ENCODE results near the gene ATG7.

- TF ChIP-seq CTCF (IDR thresholded peaks at IDR 0.05 in 2 of 3, conservative IDR thresholded peaks at IDR 0.05 in 1 of 3; ENCODE audit: control insufficient read depth in 2 of 3, extremely low read depth in 1 of 3, insufficient read depth in 1 of 3, low read depth in 3 of 3, low read length in 3 of 3) = no peak
- TF ChIP-seq BMI1 (IDR thresholded peaks at IDR 0.05; ENCODE audit: borderline replicate concordance) = no peak
- no peak for TF ChIP-seq USF2 (IDR thresholded peaks at IDR 0.05; ENCODE audit: borderline replicate concordance, low read depth, low read length)
- TF ChIP-seq PAX8 (IDR thresholded peaks at IDR 0.05) = no peak
- no peak for TF ChIP-seq ZNF274 (IDR thresholded peaks at IDR 0.05; ENCODE audit: insufficient read depth, insufficient read length)
- no peak for TF ChIP-seq RELA (IDR thresholded peaks at IDR 0.05; ENCODE audit: borderline replicate concordance, partially characterized antibody)
- no peak for TF ChIP-seq RAD51 (IDR thresholded peaks at IDR 0.05)
- TF ChIP-seq, protein P1, sequence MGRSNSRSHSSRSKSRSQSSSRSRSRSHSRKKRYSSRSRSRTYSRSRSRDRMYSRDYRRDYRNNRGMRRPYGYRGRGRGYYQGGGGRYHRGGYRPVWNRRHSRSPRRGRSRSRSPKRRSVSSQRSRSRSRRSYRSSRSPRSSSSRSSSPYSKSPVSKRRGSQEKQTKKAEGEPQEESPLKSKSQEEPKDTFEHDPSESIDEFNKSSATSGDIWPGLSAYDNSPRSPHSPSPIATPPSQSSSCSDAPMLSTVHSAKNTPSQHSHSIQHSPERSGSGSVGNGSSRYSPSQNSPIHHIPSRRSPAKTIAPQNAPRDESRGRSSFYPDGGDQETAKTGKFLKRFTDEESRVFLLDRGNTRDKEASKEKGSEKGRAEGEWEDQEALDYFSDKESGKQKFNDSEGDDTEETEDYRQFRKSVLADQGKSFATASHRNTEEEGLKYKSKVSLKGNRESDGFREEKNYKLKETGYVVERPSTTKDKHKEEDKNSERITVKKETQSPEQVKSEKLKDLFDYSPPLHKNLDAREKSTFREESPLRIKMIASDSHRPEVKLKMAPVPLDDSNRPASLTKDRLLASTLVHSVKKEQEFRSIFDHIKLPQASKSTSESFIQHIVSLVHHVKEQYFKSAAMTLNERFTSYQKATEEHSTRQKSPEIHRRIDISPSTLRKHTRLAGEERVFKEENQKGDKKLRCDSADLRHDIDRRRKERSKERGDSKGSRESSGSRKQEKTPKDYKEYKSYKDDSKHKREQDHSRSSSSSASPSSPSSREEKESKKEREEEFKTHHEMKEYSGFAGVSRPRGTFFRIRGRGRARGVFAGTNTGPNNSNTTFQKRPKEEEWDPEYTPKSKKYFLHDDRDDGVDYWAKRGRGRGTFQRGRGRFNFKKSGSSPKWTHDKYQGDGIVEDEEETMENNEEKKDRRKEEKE (IDR thresholded peaks at IDR 0.05) = no peak
- no peak for TF ChIP-seq ETV6 (conservative IDR thresholded peaks at IDR 0.05 in 1 of 2, IDR thresholded peaks at IDR 0.05 in 1 of 2; ENCODE audit: borderline replicate concordance in 1 of 2, low read depth in 1 of 2)
- TF ChIP-seq REST (IDR thresholded peaks at IDR 0.05; ENCODE audit: low read depth, low read length) = no peak
- TF ChIP-seq BRCA1 (IDR thresholded peaks at IDR 0.05; ENCODE audit: low read depth, low read length) = no peak
- no peak for TF ChIP-seq CEBPB (IDR thresholded peaks at IDR 0.05; ENCODE audit: borderline replicate concordance in 1 of 2, low read depth in 2 of 2, low read length in 2 of 2)
- TF ChIP-seq, protein P2, sequence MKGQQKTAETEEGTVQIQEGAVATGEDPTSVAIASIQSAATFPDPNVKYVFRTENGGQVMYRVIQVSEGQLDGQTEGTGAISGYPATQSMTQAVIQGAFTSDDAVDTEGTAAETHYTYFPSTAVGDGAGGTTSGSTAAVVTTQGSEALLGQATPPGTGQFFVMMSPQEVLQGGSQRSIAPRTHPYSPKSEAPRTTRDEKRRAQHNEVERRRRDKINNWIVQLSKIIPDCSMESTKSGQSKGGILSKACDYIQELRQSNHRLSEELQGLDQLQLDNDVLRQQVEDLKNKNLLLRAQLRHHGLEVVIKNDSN (IDR thresholded peaks at IDR 0.05; ENCODE audit: borderline replicate concordance, extremely low read length, insufficient read depth, low read depth, low read length) = no peak
- TF ChIP-seq POLR2AphosphoS5 (IDR thresholded peaks at IDR 0.05; ENCODE audit: low read length) = no peak
Observed at GRCh38 chr3:11482021-11482420, 209.8 kb downstream of the ATG7 start.
